Endothelial cell of umbilical vein (primary cell): Measurements from ENCODE around the gene TTC21B. TPM values are rescaled to one million over a fixed set of nuclear protein-coding genes. Genes with fewer than 3 reads are reported as not detected.

Experiments used
- BruUV-seq: library from RNA; stranded (reverse); fragments of 400-500 nt; replicated peaks from 2 replicates; lab custom pipeline; 2021; lab: Mats Ljungman, UMichigan
- CTCF ChIA-PET: fragments of 300-600, 350-600 bp; sonication (Branson Sonifier 250); formaldehyde crosslinking; loops from one replicate; lab custom pipeline; 2021; ENCODE audit warnings: antibody characterized with exemption, inconsistent platforms; lab: Charles Lee
- POLR2A ChIA-PET: fragments of 300-600, 350-600 bp; sonication (Branson Sonifier 250); formaldehyde crosslinking; loops from one replicate; lab custom pipeline; 2021; ENCODE audit warnings: antibody characterized with exemption, inconsistent platforms; lab: Charles Lee
- DNase-seq: peaks from one replicate; pipeline ENCODE4 v3.0.0-alpha.2; 2011; ENCODE audit warnings: low read depth, low spot score
- FAIRE-seq: peaks from 2 replicates; lab custom pipeline; 2011; peaks lifted over from hg19 to GRCh38; lab: Jason Lieb, UNC
- H2AFZ ChIP-seq: 2 replicates; pipeline ENCODE4 v1.6.0; 2012; ENCODE audit warnings: low read depth, low read length, control low read depth, inconsistent platforms
- H3K27ac ChIP-seq: 2 replicates; pipeline ENCODE4 v1.5.1; 2011; ENCODE audit warnings: low read depth, mild to moderate bottlenecking, control low read depth, low read length, moderate library complexity; ENCODE audit not compliant: insufficient read depth
- H3K27me3 ChIP-seq, 2 experiments: 2 replicates each; pipeline versions ENCODE4 v1.6.0 to v1.6.1; 2011; ENCODE audit warnings: low read length in 2 of 2, mixed read lengths in 1 of 2; ENCODE audit not compliant: control insufficient read depth in 2 of 2, insufficient read depth in 2 of 2
- H3K36me3 ChIP-seq, 2 experiments: 2 replicates in 1 of 2; 3 replicates in 1 of 2; pipeline ENCODE4 v1.5.1; 2011; ENCODE audit warnings: low read length in 2 of 2, mild to moderate bottlenecking in 1 of 2, moderate library complexity in 1 of 2; ENCODE audit not compliant: control insufficient read depth in 2 of 2, insufficient read depth in 2 of 2; ENCODE audit errors: extremely low read depth in 1 of 2
- H3K4me1 ChIP-seq: 3 replicates; pipeline ENCODE4 v1.5.1; 2011; ENCODE audit warnings: mild to moderate bottlenecking, low read length; ENCODE audit not compliant: control insufficient read depth, insufficient read depth; ENCODE audit errors: extremely low read depth
- H3K4me2 ChIP-seq: 2 replicates; pipeline ENCODE4 v1.6.1; 2011; ENCODE audit warnings: low read length, control low read depth, mixed read lengths; ENCODE audit not compliant: insufficient read depth
- H3K4me3 ChIP-seq, 3 experiments: fragments of 200-600 bp in 1 of 3; sonication (generic), shearing (Covaris generic) in 1 of 3; replicated peaks in 1 of 3; 2 replicates each; pipeline ENCODE4 v1.5.1; 2011 to 2016; ENCODE audit warnings: control low read depth in 3 of 3, low read length in 3 of 3, mild to moderate bottlenecking in 2 of 3, inconsistent platforms in 1 of 3, low read depth in 1 of 3, moderate library complexity in 1 of 3; ENCODE audit not compliant: insufficient read depth in 1 of 3
- H3K79me2 ChIP-seq: 2 replicates; pipeline ENCODE4 v1.6.0; 2012; ENCODE audit warnings: low read length, inconsistent platforms; ENCODE audit not compliant: control insufficient read depth, insufficient read depth
- H3K9ac ChIP-seq: replicated peaks from 2 replicates; pipeline ENCODE3; 2011; ENCODE audit warnings: low read length, control low read depth; ENCODE audit not compliant: insufficient read depth; ENCODE audit errors: extremely low read depth
- H3K9me1 ChIP-seq: replicated peaks from 3 replicates; pipeline ENCODE4 v1.6.0; 2011; ENCODE audit warnings: mild to moderate bottlenecking, low read length; ENCODE audit not compliant: control insufficient read depth, insufficient read depth; ENCODE audit errors: extremely low read depth
- H3K9me3 ChIP-seq: replicated peaks from 2 replicates; pipeline ENCODE4 v1.5.1; 2012; ENCODE audit warnings: low read length, inconsistent platforms; ENCODE audit not compliant: control insufficient read depth, insufficient read depth
- H4K20me1 ChIP-seq: replicated peaks from 2 replicates; pipeline ENCODE3; 2011; ENCODE audit warnings: mild to moderate bottlenecking, low read length; ENCODE audit not compliant: control insufficient read depth, insufficient read depth; ENCODE audit errors: extremely low read depth
- EZH2 ChIP-seq: IDR thresholded peaks from 2 replicates; pipeline ENCODE4 v1.6.1; 2012; ENCODE audit warnings: borderline replicate concordance, low read depth, mild to moderate bottlenecking, moderate library complexity, low read length, inconsistent platforms; ENCODE audit not compliant: severe bottlenecking
- FOS ChIP-seq: IDR thresholded peaks from 2 replicates; pipeline ENCODE4 v1.6.1; 2011; ENCODE audit warnings: mild to moderate bottlenecking, low read length, moderate library complexity, borderline replicate concordance; ENCODE audit not compliant: insufficient read depth
- JUN ChIP-seq: IDR thresholded peaks from 2 replicates; pipeline ENCODE4 v1.6.1; 2011; ENCODE audit warnings: borderline replicate concordance, low read depth; ENCODE audit not compliant: insufficient read length, insufficient read depth
- MYC ChIP-seq: IDR thresholded peaks from one replicate; pipeline ENCODE4 v1.6.1; 2011; ENCODE audit warnings: mild to moderate bottlenecking, low read depth, low read length
- POLR2A ChIP-seq: IDR thresholded peaks from 2 replicates; pipeline ENCODE4 v1.6.1; 2012; ENCODE audit warnings: low read depth, mild to moderate bottlenecking, control low read depth, low read length
- POLR2AphosphoS5 ChIP-seq: IDR thresholded peaks from 2 replicates; pipeline ENCODE4 v1.6.1; 2012; ENCODE audit warnings: low read depth, mild to moderate bottlenecking, control low read depth, low read length, moderate library complexity; ENCODE audit not compliant: insufficient read depth
- dilution Hi-C: fragments of 300-500 bp; cut with MboI; formaldehyde crosslinking; loops from one replicate; pipeline ENCODE4 v1.15.0; 2019; ENCODE audit warnings: low sequenced_read_pairs; ENCODE audit not compliant: extremely low pct_ligation_motif_present
- intact Hi-C: fragments of 100-400 bp; cut with micrococcal nuclease; formaldehyde crosslinking; loops from one replicate; pipeline ENCODE4 v1.10.0; 2022
- polyA plus RNA-seq, 4 experiments: library from polyadenylated mRNA; depleted of rRNA in 3 of 4; stranded (reverse) in 3 of 4; unstranded in 1 of 4; fragments of >200 nt; gene quantifications; 2 replicates each; pipeline versions ENCODE4 v1.2.1 to v1.2.3, GENCODE V29; 2011 to 2012; ENCODE audit warnings: missing spikeins in 1 of 4
- total RNA-seq: library from RNA; stranded (reverse); gene quantifications from 2 replicates; pipeline ENCODE4 v1.2.3, GENCODE V29; 2021
- TF ChIP-seq, protein P1 (sequence below): IDR thresholded peaks from 2 replicates; pipeline ENCODE4 v1.6.1; 2011; ENCODE audit not compliant: insufficient read depth, insufficient read length
- TF ChIP-seq, protein P2 (sequence below), 2 donors: IDR thresholded peaks; 1 replicate in 1 of 2; 2 replicates in 1 of 2; pipeline ENCODE4 v1.5.1; 2011; ENCODE audit warnings: low read length in 2 of 2, mild to moderate bottlenecking in 2 of 2, moderate library complexity in 2 of 2, control low read depth in 1 of 2, inconsistent platforms in 1 of 2, low read depth in 1 of 2; ENCODE audit not compliant: insufficient read depth in 1 of 2; ENCODE audit errors: extremely low read depth in 1 of 2

TTC21B gene
- total and polyA plus RNA-seq, 2 donors (not counting 3 experiments of a cell fraction or from before 2014, with no cell fraction given): 8.0 to 21.9 TPM

DNA sequence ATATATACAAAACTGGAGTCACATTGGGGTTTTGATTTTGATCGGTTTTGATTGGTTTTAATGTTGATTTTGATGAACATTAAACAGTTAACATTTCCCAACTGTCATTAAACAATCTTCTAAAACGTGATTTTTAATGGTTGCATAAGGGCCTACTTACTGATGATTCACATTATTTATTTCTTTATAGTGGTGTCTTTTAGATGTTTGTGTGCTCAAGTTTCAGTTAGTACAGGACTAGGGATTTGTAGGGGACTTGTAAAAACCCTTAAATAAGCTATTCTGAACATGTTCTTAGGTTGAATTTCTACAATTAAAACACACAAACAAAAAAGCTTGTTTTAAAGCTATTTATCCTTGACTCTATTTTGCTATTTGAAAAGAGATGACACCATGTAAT, 61.6 kb downstream of the TTC21B start:
- dilution Hi-C loops: no loop called here
- Histone ChIP-seq H3K9me3 (no peaks in the 10 kb centered on the region), H3K4me1 (no peaks in the 10 kb centered on the region), H2AFZ (no peak overlapping the region), H3K4me3 (no peak overlapping the region), H3K9me1 (no peaks in the 10 kb centered on the region), H3K27ac (no peak overlapping the region), H3K79me2 (no peaks in the 10 kb centered on the region), H3K9ac (no peak overlapping the region), H3K4me2 (no peak overlapping the region), H3K36me3 (peaks cover 5 to 14% of the 10 kb centered on the region in 2 experiments), H3K27me3 (no peaks in the 10 kb centered on the region), H4K20me1 (no peaks in the 10 kb centered on the region)
- no peak for DNase-seq
- BruUV-seq: no TSS peak
- ChIA-PET CTCF (interaction anchor here (1.1 to 1.5 kb wide), 4 partner anchors 10 to 236 kb away, joined by 3 to 7 read pairs (median 4); partner anchors contain the start of gene SCN1A), POLR2A (no interaction called here)
- no peak for FAIRE-seq
- no peak for TF ChIP-seq EZH2
- TF ChIP-seq FOS: no peak
- TF ChIP-seq JUN: no peak
- TF ChIP-seq POLR2AphosphoS5: no peak
- TF ChIP-seq, protein P1, sequence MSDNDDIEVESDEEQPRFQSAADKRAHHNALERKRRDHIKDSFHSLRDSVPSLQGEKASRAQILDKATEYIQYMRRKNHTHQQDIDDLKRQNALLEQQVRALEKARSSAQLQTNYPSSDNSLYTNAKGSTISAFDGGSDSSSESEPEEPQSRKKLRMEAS: no peak
- no peak for TF ChIP-seq MYC
- TF ChIP-seq, protein P2, sequence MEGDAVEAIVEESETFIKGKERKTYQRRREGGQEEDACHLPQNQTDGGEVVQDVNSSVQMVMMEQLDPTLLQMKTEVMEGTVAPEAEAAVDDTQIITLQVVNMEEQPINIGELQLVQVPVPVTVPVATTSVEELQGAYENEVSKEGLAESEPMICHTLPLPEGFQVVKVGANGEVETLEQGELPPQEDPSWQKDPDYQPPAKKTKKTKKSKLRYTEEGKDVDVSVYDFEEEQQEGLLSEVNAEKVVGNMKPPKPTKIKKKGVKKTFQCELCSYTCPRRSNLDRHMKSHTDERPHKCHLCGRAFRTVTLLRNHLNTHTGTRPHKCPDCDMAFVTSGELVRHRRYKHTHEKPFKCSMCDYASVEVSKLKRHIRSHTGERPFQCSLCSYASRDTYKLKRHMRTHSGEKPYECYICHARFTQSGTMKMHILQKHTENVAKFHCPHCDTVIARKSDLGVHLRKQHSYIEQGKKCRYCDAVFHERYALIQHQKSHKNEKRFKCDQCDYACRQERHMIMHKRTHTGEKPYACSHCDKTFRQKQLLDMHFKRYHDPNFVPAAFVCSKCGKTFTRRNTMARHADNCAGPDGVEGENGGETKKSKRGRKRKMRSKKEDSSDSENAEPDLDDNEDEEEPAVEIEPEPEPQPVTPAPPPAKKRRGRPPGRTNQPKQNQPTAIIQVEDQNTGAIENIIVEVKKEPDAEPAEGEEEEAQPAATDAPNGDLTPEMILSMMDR (IDR thresholded peaks at IDR 0.05; ENCODE audit: extremely low read depth in 1 of 2, insufficient read depth in 1 of 2, low read depth in 1 of 2, low read length in 2 of 2): no peak
- no peak for TF ChIP-seq POLR2A
- intact Hi-C loops: no loop called here
